HG03521 (cell line): ENCODE measurements around the gene RUNX1.

Experiments used
- ATAC-seq: cut with Tn5 transposase; IDR thresholded peaks from one replicate; pipeline ENCODE4 v1.9.1; 2021; ENCODE audit warnings: mild to moderate bottlenecking, moderate library complexity; ENCODE audit not compliant: unreplicated experiment

Gene RUNX1

DNA sequence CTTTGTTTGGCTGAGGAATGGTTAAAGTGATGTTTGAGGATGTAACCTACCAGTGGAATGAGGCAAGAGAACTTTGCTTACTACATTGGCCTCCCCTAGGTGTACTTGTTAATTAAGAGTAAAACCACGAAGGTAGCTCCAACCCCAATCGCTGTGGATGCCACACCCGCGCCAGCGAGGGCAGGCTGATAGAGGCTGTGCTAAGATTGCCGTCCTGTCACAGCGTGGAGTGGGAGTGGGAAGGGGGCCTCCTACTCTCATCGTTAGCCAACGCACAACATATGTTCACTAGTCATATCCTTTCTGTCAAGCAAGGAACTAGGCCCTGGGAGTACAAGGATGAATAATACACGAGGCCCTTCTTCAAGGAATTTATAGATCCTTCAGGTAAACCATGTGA lies 99.6 kb downstream of the RUNX1 start:
- no peak for ATAC-seq

- no peak for ATAC-seq
Observed at GRCh38 chr21:34949030-34949429, 100.1 kb downstream of the RUNX1 start.

DNA sequence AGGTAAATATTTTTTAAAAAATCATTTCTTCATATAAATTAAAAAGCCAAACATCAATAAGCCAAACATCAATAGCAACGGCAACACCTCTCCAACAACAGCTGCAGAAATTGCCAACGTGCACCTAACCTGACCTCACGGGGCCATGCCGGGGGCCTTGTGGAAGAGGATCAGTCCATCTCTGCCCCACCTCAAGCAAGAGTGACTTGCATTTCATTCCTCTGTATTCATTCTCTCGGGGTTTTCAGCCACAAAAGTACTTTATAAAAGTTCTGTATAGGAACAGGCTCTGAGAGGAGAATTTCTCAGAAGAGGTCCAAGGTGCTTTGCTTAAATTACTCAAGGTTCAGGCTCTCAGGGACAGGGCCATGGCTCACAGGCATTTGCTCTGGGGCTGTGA lies 100.9 kb downstream of the RUNX1 start:
- ATAC-seq: no peak

DNA sequence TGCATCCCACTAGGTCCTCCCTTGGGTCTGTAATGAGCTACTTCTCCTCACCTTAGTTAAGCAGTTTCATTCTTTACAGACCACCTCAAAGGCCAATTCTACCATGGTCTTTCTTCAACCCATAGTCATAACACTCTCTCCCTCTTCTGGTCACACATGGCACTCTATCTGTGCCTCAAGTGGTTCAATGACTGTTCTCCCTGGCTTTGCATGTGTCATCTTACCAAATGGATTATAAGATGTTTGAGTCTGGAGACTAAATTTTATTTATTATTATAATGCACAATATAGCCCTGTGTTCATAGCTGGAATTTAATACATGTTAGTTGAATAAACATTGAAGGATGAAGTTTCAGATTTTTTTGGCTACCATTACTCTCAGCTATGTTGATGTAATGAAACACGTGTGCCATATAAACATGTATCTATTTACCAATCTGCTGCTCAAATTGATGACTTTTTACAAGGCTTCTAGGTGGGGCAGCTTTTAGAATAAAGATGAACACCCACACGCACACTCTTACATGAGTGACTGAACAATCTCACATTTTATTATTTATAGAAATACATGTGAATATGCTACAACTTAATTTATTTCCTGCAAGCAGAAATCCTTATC lies 102.1 kb downstream of the RUNX1 start:
- ATAC-seq: no peak

- ATAC-seq: no peak
Observed at GRCh38 chr21:34946385-34946840, 102.7 kb downstream of the RUNX1 start.

GRCh38 chr21:34945288-34945687 lies 103.8 kb downstream of the RUNX1 start:
- no peak for ATAC-seq

GRCh38 chr21:34944015-34944755 lies 104.9 kb downstream of the RUNX1 start:
- ATAC-seq: no peak

- no peak for ATAC-seq
Observed at GRCh38 chr21:34942911-34943310, 106.2 kb downstream of the RUNX1 start.

GRCh38 chr21:34941162-34941561 lies 107.9 kb downstream of the RUNX1 start:
- no peak for ATAC-seq

DNA sequence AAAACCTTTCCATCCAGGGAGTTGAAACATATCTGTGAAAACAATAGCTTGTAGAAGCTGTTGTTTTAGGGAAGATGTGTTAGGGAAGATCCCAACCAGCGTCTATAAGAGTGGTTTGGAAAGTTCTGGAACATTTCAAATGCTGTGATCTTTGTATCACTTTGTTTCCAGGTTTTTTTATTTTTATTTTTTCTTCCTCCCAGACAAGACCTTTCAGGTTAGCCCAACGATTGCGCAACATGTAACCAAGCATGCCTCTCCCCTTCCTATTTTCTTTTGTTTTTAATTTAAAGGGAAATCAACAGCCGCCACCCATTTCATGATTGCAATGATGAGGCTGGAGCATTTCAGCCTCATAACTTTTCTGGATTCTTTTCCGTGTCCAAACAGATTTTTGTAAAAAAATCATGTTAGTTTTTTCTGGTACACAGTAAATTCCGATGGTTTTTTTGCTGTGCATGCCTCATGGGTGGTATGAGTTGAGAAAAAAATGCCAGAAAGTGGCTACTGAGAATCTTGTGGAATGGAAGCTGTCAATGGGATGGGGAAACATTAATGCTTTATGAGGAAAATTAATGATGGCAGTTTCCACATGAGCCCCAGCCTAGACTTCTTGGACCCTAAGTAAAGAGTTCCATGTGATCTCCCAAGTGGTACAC lies 109.3 kb downstream of the RUNX1 start:
- ATAC-seq: no peak

DNA sequence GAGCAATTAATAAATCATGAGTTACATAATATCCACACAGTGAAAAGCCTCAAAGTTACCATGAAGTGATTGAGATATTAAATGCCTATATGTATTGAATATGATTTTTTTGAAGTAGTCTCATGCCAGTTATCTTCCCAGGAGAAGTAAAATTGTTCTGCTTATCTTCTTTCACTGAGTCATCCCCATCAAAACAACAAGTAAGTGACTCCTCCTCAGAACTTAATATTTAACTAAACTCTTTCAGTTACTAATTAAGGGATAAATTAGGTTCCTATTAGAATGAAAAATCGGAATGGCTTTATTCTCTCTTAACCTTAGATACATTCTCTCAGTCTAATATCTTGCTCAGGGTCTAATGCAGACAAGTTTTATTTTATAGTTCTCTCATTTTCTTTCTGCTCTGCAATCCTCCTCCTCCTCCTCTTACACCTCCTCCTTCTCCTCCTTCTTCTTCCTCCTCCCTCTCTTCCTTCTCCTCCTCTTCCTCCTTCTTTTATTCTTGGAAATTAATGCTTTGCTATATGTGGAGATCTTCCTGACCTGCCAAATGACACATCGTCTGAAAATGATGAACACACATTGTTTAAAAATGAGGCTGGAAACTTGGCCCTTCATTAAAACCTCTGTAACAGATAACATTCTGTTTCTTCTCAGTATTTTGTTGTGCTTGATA lies 110.9 kb downstream of the RUNX1 start:
- ATAC-seq: no peak

- no peak for ATAC-seq
Observed at GRCh38 chr21:34936883-34937563, 112.1 kb downstream of the RUNX1 start.

DNA sequence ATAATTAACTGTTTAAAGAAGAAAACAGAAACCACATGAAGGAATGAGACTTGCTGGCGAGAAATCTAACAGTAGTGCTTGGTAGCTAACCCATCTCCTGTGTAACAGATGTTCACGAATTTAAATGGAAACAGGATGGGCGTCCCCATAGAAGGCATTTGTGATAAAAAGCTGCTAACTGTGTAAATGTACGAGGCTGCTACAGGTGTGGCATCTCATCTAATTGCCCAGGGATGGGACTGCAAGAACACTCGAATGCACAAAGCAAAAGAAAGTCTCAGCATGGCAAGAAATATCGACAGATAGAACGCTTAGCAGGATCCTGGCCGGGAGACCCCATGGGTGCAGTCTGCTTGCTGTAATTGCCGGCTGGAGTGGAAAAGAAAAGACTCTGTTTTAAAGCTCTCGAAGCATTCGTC lies 112.7 kb downstream of the RUNX1 start:
- no peak for ATAC-seq

- ATAC-seq: no peak
Observed at GRCh38 chr21:34935898-34936297, 113.2 kb downstream of the RUNX1 start.

GRCh38 chr21:34935452-34935851 lies 113.7 kb downstream of the RUNX1 start:
- no peak for ATAC-seq

DNA sequence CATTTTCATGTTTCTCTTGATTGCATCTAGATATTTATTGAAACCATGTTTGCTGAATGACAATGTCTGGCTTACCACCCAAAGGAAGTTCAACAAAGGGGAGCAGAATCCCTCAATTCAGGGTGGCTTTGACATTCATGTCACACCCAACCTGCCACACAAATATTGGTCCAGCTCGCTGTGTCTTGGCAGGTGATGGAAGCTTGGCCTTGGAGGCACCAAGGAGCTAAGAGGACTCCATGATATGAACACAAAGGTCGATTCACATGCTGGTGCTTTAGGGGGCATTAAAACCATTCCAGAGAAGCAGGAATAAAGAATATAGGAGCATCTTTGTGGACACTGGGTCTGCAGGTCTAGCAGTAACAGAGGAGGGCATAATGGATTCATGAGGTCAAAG lies 114.8 kb downstream of the RUNX1 start:
- no peak for ATAC-seq

DNA sequence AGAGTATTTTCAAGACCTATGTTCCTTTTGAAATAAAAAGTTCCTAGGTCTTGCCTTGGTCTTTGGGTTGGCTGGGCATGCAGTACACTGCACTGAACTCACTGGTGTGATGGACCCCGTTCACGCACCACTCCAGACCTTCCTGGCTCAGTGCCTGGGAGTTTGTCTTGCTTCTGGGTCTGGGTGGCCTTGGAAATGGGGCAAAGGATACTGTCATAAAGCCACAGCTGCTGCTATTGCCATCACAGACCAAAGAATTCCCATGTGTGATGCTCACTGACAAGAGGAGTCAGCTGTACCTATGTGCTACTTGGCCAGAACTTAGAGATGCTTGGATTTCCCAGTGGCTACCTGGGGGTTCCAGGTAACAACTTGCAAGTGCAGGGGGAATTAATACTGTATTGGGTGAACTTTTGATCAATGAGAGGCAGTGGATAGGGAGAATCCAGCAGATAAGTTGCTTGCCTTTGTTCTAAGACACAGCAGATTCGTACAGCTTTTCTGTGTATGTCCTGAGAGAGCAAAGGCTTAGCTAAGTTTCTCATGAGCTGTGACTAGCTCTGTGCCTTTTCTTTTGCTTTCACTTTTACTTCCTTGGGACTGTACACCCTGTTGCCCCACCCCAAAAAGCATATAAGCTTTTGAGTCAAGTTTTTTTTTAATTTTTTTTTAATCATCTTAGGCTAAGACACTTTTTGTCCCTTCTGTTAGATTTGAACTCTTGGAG lies 115.3 kb downstream of the RUNX1 start:
- ATAC-seq: no peak

GRCh38 chr21:34932233-34932632 lies 116.9 kb downstream of the RUNX1 start:
- ATAC-seq: no peak

- ATAC-seq: no peak
Observed at GRCh38 chr21:34930971-34931370, 118.1 kb downstream of the RUNX1 start.

DNA sequence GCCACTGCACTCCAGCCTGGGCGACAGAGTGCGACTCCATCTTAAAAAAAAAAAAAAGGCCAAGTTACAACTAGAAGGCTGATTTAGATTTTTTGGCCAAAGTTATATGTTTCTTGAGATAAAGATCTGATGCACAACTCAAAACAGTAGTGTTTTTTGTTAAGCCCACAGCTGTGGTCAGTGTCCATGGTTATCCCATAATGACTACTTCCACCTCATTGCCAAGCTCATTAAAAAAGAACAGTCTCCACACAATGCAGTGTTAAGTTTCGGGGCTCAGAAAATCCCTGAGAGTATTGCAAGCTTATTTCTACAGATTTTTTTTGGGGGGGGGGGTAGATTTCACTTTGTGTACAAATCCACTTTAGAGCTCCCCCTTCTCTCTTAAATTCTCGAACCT lies 120.5 kb downstream of the RUNX1 start:
- no peak for ATAC-seq
